K562 (cell line): ENCODE results near the gene TEAD3. TPM values are rescaled to one million over a fixed set of nuclear protein-coding genes. Genes with fewer than 3 reads are reported as not detected.
A peak's percentile ranks its signal among the peaks of the same experiment; 100 is the strongest.

Experiments
- ATAC-seq: fragments of 200-7000 bp; cut with Tn5 transposase; 3 replicates; pipeline ENCODE4 v1.9.1; 2020; ENCODE audit warnings: moderate library complexity
- BruUV-seq: library from RNA; stranded (reverse); fragments of 400-500 nt; replicated peaks from 2 replicates; lab custom pipeline; 2021; lab: Mats Ljungman, UMichigan
- CTCF ChIA-PET: fragments of 300-600 bp; formaldehyde crosslinking; extraction: SDS; loops from one replicate; lab custom pipeline; 2021; ENCODE audit warnings: low intra/inter-chr PET ratio; lab: Yijun Ruan, JAX
- POLR2A ChIA-PET: fragments of 300-600, 350-650 bp; sonication (Branson Sonifier 250); formaldehyde crosslinking; extraction: SDS; loops from one replicate; lab custom pipeline; 2021; ENCODE audit warnings: antibody characterized with exemption, inconsistent platforms; lab: Yijun Ruan, JAX
- DNase-seq, 4 experiments: peaks; one replicate each; pipeline versions ENCODE4 v3.0.0 to v3.0.0-alpha.2; 2011 to 2018; ENCODE audit warnings: low spot score in 3 of 4, mixed read lengths in 3 of 4; ENCODE audit errors: extremely low read depth in 1 of 4
- FAIRE-seq: peaks from 2 replicates; lab custom pipeline; 2011; peaks lifted over from hg19 to GRCh38; lab: Jason Lieb, UNC
- H2AFZ ChIP-seq: 2 replicates; pipeline ENCODE4 v1.6.0; 2011; ENCODE audit warnings: low read depth, low read length, control low read depth, inconsistent platforms
- H3K27ac ChIP-seq: fragments of 200-600 bp; 3 replicates; pipeline ENCODE4 v1.8.0; 2011; ENCODE audit warnings: low read depth, mild to moderate bottlenecking, control low read depth, inconsistent platforms, low read length, moderate library complexity, mixed read lengths; ENCODE audit errors: extremely low read depth
- H3K27me3 ChIP-seq, 2 experiments: fragments of 300-600 bp in 1 of 2; 2 replicates in 1 of 2; 3 replicates in 1 of 2; pipeline versions ENCODE4 v1.6.0 to v1.8.0; 2011; ENCODE audit warnings: inconsistent platforms in 2 of 2, low read length in 2 of 2, mild to moderate bottlenecking in 1 of 2, mixed read lengths in 1 of 2, moderate library complexity in 1 of 2; ENCODE audit not compliant: control insufficient read depth in 2 of 2, insufficient read depth in 2 of 2
- H3K36me3 ChIP-seq: fragments of 300-600 bp; 3 replicates; pipeline ENCODE4 v1.8.0; 2011; ENCODE audit warnings: mild to moderate bottlenecking, low read length, inconsistent platforms; ENCODE audit not compliant: control insufficient read depth, insufficient read depth
- H3K4me1 ChIP-seq, 2 experiments: fragments of 200-600 bp in 1 of 2; replicated peaks in 1 of 2; 2 replicates in 1 of 2; 3 replicates in 1 of 2; pipeline versions ENCODE4 v1.5.1 to v1.8.0; 2011; ENCODE audit warnings: inconsistent platforms in 2 of 2, low read length in 2 of 2, mild to moderate bottlenecking in 1 of 2, mixed read lengths in 1 of 2, moderate library complexity in 1 of 2; ENCODE audit not compliant: control insufficient read depth in 2 of 2, insufficient read depth in 2 of 2
- H3K4me2 ChIP-seq: 2 replicates; pipeline ENCODE4 v1.6.1; 2011; ENCODE audit warnings: low read length, control low read depth, inconsistent platforms, mixed read lengths; ENCODE audit not compliant: insufficient read depth
- H3K4me3 ChIP-seq: fragments of 200-600 bp; sonication (generic), shearing (Covaris generic); 2 replicates; pipeline ENCODE4 v1.5.1; 2016; ENCODE audit warnings: control low read depth, inconsistent platforms
- H3K79me2 ChIP-seq: fragments of 200-600 bp; 3 replicates; pipeline ENCODE4 v1.8.0; 2011; ENCODE audit warnings: low read length, inconsistent platforms; ENCODE audit not compliant: control insufficient read depth, insufficient read depth
- H3K9ac ChIP-seq, 2 experiments: 2 replicates each; pipeline versions ENCODE4 v1.6.0 to v1.6.1; 2011; ENCODE audit warnings: low read depth in 2 of 2, low read length in 2 of 2, control low read depth in 1 of 2, inconsistent platforms in 1 of 2, mild to moderate bottlenecking in 1 of 2, mixed read lengths in 1 of 2; ENCODE audit not compliant: insufficient read depth in 1 of 2
- H3K9me1 ChIP-seq: one replicate; pipeline ENCODE4 v1.6.0; 2011; ENCODE audit warnings: inconsistent platforms, mild to moderate bottlenecking, low read length, moderate library complexity; ENCODE audit not compliant: control insufficient read depth, insufficient read depth
- H3K9me3 ChIP-seq: replicated peaks from 2 replicates; pipeline ENCODE4 v1.5.1; 2011; ENCODE audit warnings: low read depth, low read length, inconsistent platforms; ENCODE audit not compliant: control insufficient read depth, insufficient read depth
- H4K20me1 ChIP-seq: replicated peaks from 2 replicates; pipeline ENCODE4 v1.6.1; 2011; ENCODE audit warnings: low read length, inconsistent platforms, mixed read lengths; ENCODE audit not compliant: control insufficient read depth, insufficient read depth
- CEBPG ChIP-seq, 3 experiments: fragments of 200-800 bp in 1 of 3; sonication (Bioruptor generic) in 1 of 3; sonication (generic) in 1 of 3; formaldehyde crosslinking in 1 of 3; IDR thresholded peaks in 2 of 3; conservative IDR thresholded peaks in 1 of 3; 2 replicates each; pipeline versions ENCODE4 v1.6.1 to v1.8.0; 2016 to 2022; ENCODE audit warnings: missing compliant biosample characterization in 2 of 3, missing genetic modification characterization in 2 of 3, mild to moderate bottlenecking in 1 of 3, missing genetic modification reagents in 1 of 3
- CEBPZ ChIP-seq: fragments of 150-350 bp; IDR thresholded peaks from 2 replicates; pipeline ENCODE4 v1.6.1; 2014; ENCODE audit warnings: low read depth, mild to moderate bottlenecking, low read length, borderline replicate concordance
- ZNF146 ChIP-seq: IDR thresholded peaks from one replicate; pipeline ENCODE4 v1.6.1; 2018; ENCODE audit warnings: missing compliant biosample characterization; ENCODE audit not compliant: unreplicated experiment
- WGBS: fragments of 100-300 bp; shearing (Covaris generic); methylation state at CpG from one replicate; pipeline ENCODE4 v1.1.6; 2016; ENCODE audit warnings: low coverage, mixed read lengths; ENCODE audit not compliant: insufficient coverage; ENCODE audit errors: missing lambda C conversion rate; 5-methylcytosine and 5-hydroxymethylcytosine counted together
- in situ Hi-C: fragments of 300-500 bp; cut with MboI; formaldehyde crosslinking; loops from 4 replicates; pipeline ENCODE4 v1.15.0; 2018; ENCODE audit warnings: inconsistent platforms, mixed read lengths
- intact Hi-C: fragments of 100-400 bp; cut with micrococcal nuclease; formaldehyde crosslinking; loops from 2 replicates; pipeline ENCODE4 v1.14.2; 2022
- polyA plus RNA-seq, 8 experiments: library from polyadenylated mRNA; depleted of rRNA in 4 of 8; stranded (reverse) in 5 of 8; unstranded in 3 of 8; fragments of >200 nt; fragmentation: Nextera tagmentation in 2 of 8; fragmentation: Illumina TruSeq in 1 of 8; extraction: Ambion mirVana in 2 of 8; extraction: Trizol in 1 of 8; gene quantifications; 2 replicates each; pipeline versions ENCODE4 v1.2.1 to v1.2.3, GENCODE V29; 2011 to 2014; ENCODE audit warnings: inconsistent platforms in 1 of 8, missing spikeins in 1 of 8
- total RNA-seq, 7 experiments: library from RNA; depleted of rRNA in 6 of 7; stranded (reverse); fragments of >200 nt in 6 of 7; fragmentation: Illumina TruSeq in 2 of 7; extraction: Trizol in 2 of 7; gene quantifications; 2 replicates each; pipeline versions ENCODE4 v1.2.1 to v1.2.3, GENCODE V29; 2011 to 2021; ENCODE audit warnings: low replicate concordance in 1 of 7

TEAD3 gene
- total and polyA plus RNA-seq, 9 of the 15 experiments (the other 6 are each of a cell fraction or from before 2014, with no cell fraction given): 0.63 to 13.2 (median 3.3) TPM

- Histone ChIP-seq H3K36me3 (no peaks in the 10 kb centered on the region), H3K9me1 (no peaks in the 10 kb centered on the region), H3K4me2 (no peak overlapping the region), H3K4me1 (peaks cover 0 to 3% of the 10 kb centered on the region in 2 experiments; a peak in 2 of 5 replicates), H3K79me2 (no peaks in the 10 kb centered on the region), H3K27me3 (peaks cover 24 to 47% of the 10 kb centered on the region in 2 experiments), H4K20me1 (no peaks in the 10 kb centered on the region), H3K4me3 (no peak overlapping the region), H3K9me3 (no peaks in the 10 kb centered on the region), H3K27ac (no peak overlapping the region)
- CTCF ChIA-PET: no interaction called here
- ATAC-seq (no peak), DNase-seq (no peak), FAIRE-seq (no peak)
- no TSS peak for BruUV-seq
- intact Hi-C loops: loop anchor here (5.0 to 10.0 kb wide), 4 partner anchors 58 to 570 kb away; partner anchors contain the start of gene DEF6
- WGBS: 3% methylated on average over 3 of the region's 3 CpGs
- TF ChIP-seq ZNF146 (CRISPR knock-in tag) (peak; percentile 41), CEBPG (CRISPR knock-in tag; IDR thresholded peaks at IDR 0.05) (no peak), CEBPG (tag; conservative IDR thresholded peaks at IDR 0.05 in 1 of 2, IDR thresholded peaks at IDR 0.05 in 1 of 2) (0 out of 4 replicates have a peak, but pooled peaks of 1 of the 2 experiments have one; percentile 10), CEBPZ (no peak)
- TF ChIP-seq, all 486 proteins: peak for 2
- POLR2A ChIA-PET: no interaction called here
- Histone ChIP-seq H2AFZ (no peak overlapping the region), H3K9ac (no peak overlapping the region)
- in situ Hi-C loops: loop anchor here (5.0 kb wide), 1 partner anchor 213 kb away; the partner anchor contains the start of gene ARMC12
These were observed 27.6 kb upstream of the TEAD3 start for GRCh38 chr6:35524380-35525020.
